Dendritic cell treated with granulocyte-macrophage colony-stimulating factor and Interleukin-4, amounts not matched to agents 40 ng/mL and 50 ng/mL, for 4 days (primary cell): Measurements from ENCODE around the gene SF3B4.

Experiments
- H3K27ac Mint-ChIP-seq: one replicate; pipeline ENCODE4 v1.8.0; 2022; ENCODE audit warnings: mild to moderate bottlenecking, mixed read lengths
- H3K27me3 Mint-ChIP-seq: one replicate; pipeline ENCODE4 v1.8.0; 2022; ENCODE audit warnings: mild to moderate bottlenecking, mixed read lengths
- H3K36me3 Mint-ChIP-seq: one replicate; pipeline ENCODE4 v1.8.0; 2022; ENCODE audit warnings: low read depth, mixed read lengths
- H3K4me1 Mint-ChIP-seq: one replicate; pipeline ENCODE4 v1.8.0; 2022; ENCODE audit warnings: low read depth, mixed read lengths
- H3K4me3 Mint-ChIP-seq: one replicate; pipeline ENCODE4 v1.8.0; 2022; ENCODE audit warnings: mild to moderate bottlenecking, moderate library complexity, mixed read lengths
- H3K9me3 Mint-ChIP-seq: one replicate; pipeline ENCODE4 v1.8.0; 2022; ENCODE audit warnings: mixed read lengths
- intact Hi-C: fragments of 100-400 bp; cut with micrococcal nuclease; formaldehyde crosslinking; loops from one replicate; pipeline ENCODE4 v1.15.0; 2022

The SF3B4 gene

GRCh38 chr1:149925751-149926150 is 1.9 kb downstream of the SF3B4 start:
- Mint-ChIP-seq H3K27me3 (no peaks in the 10 kb centered on the region), H3K36me3 (peaks cover 66% of the 10 kb centered on the region), H3K9me3 (no peaks in the 10 kb centered on the region), H3K4me3 (no peak overlapping the region), H3K27ac (no peak overlapping the region), H3K4me1 (peaks cover 66% of the 10 kb centered on the region)
- intact Hi-C loops = no loop called here

- peaks cover 62% of the 10 kb centered on the region for H3K4me1 Mint-ChIP-seq
- H3K27ac Mint-ChIP-seq = no peak overlapping the region
- H3K4me3 Mint-ChIP-seq = no peak overlapping the region
- intact Hi-C loops = no loop called here
- H3K36me3 Mint-ChIP-seq = peaks cover 66% of the 10 kb centered on the region
- H3K9me3 Mint-ChIP-seq = no peaks in the 10 kb centered on the region
- H3K27me3 Mint-ChIP-seq = no peaks in the 10 kb centered on the region
Measured at GRCh38 chr1:149925345-149925744, 2.3 kb downstream of the SF3B4 start.

- H3K9me3 Mint-ChIP-seq = no peaks in the 10 kb centered on the region
- intact Hi-C loops = no loop called here
- H3K27me3 Mint-ChIP-seq = peaks cover 2% of the 10 kb centered on the region
- H3K27ac Mint-ChIP-seq = no peak overlapping the region
- peaks cover 45% of the 10 kb centered on the region for H3K4me1 Mint-ChIP-seq
- no peak overlapping the region for H3K4me3 Mint-ChIP-seq
- H3K36me3 Mint-ChIP-seq = peaks cover 66% of the 10 kb centered on the region
Measured at GRCh38 chr1:149923626-149924025, 4.0 kb downstream of the SF3B4 start.

GRCh38 chr1:149917571-149918144 is 9.9 kb downstream of the SF3B4 start, which contains the start of gene SV2A:
SV2A (minus strand) TSS chr1:149917844; CDS start chr1:149913840, 4,004 bp downstream.
- Mint-ChIP-seq H3K4me3 (no peak within 1 kb of the TSS), H3K9me3 (no peaks in the 10 kb centered on the region), H3K4me1 (peaks cover 29% of the 10 kb centered on the region), H3K27ac (no peak within 1 kb of the TSS), H3K27me3 (peaks cover 29% of the 10 kb centered on the region), H3K36me3 (peaks cover 12% of the 10 kb centered on the region)
- intact Hi-C loops = no loop called here

- Mint-ChIP-seq H3K27ac (no peak overlapping the region), H3K27me3 (peaks cover 32% of the 10 kb centered on the region), H3K4me1 (peaks cover 29% of the 10 kb centered on the region), H3K36me3 (peaks cover 4% of the 10 kb centered on the region), H3K4me3 (no peak overlapping the region), H3K9me3 (no peaks in the 10 kb centered on the region)
- intact Hi-C loops = no loop called here
Measured at GRCh38 chr1:149916898-149917252, 10.7 kb downstream of the SF3B4 start.

- no peak overlapping the region for H3K27ac Mint-ChIP-seq
- H3K27me3 Mint-ChIP-seq = peaks cover 34% of the 10 kb centered on the region
- H3K36me3 Mint-ChIP-seq = no peaks in the 10 kb centered on the region
- no peak overlapping the region for H3K4me3 Mint-ChIP-seq
- peaks cover 29% of the 10 kb centered on the region for H3K4me1 Mint-ChIP-seq
- intact Hi-C loops = no loop called here
- H3K9me3 Mint-ChIP-seq = no peaks in the 10 kb centered on the region
Measured at GRCh38 chr1:149916193-149916897, 11.3 kb downstream of the SF3B4 start.

GRCh38 chr1:149915429-149916192 is 12.0 kb downstream of the SF3B4 start:
- peaks cover 34% of the 10 kb centered on the region for H3K27me3 Mint-ChIP-seq
- intact Hi-C loops = no loop called here
- H3K36me3 Mint-ChIP-seq = no peaks in the 10 kb centered on the region
- no peak overlapping the region for H3K4me3 Mint-ChIP-seq
- no peak overlapping the region for H3K27ac Mint-ChIP-seq
- H3K4me1 Mint-ChIP-seq = peaks cover 29% of the 10 kb centered on the region
- no peaks in the 10 kb centered on the region for H3K9me3 Mint-ChIP-seq

GRCh38 chr1:149914545-149914944 is 13.1 kb downstream of the SF3B4 start:
- H3K27ac Mint-ChIP-seq = no peak overlapping the region
- intact Hi-C loops = no loop called here
- no peak overlapping the region for H3K4me3 Mint-ChIP-seq
- H3K9me3 Mint-ChIP-seq = no peaks in the 10 kb centered on the region
- H3K27me3 Mint-ChIP-seq = peaks cover 34% of the 10 kb centered on the region
- H3K4me1 Mint-ChIP-seq = peaks cover 29% of the 10 kb centered on the region
- no peaks in the 10 kb centered on the region for H3K36me3 Mint-ChIP-seq

GRCh38 chr1:149906570-149907075 is 21.0 kb downstream of the SF3B4 start:
- no peak overlapping the region for H3K27ac Mint-ChIP-seq
- intact Hi-C loops = no loop called here
- no peaks in the 10 kb centered on the region for H3K9me3 Mint-ChIP-seq
- no peaks in the 10 kb centered on the region for H3K27me3 Mint-ChIP-seq
- H3K36me3 Mint-ChIP-seq = no peaks in the 10 kb centered on the region
- no peaks in the 10 kb centered on the region for H3K4me1 Mint-ChIP-seq
- H3K4me3 Mint-ChIP-seq = no peak overlapping the region

GRCh38 chr1:149903836-149904491 is 23.6 kb downstream of the SF3B4 start:
- H3K27me3 Mint-ChIP-seq = no peaks in the 10 kb centered on the region
- H3K9me3 Mint-ChIP-seq = peaks cover 8% of the 10 kb centered on the region
- no peak overlapping the region for H3K27ac Mint-ChIP-seq
- peaks cover 6% of the 10 kb centered on the region for H3K36me3 Mint-ChIP-seq
- H3K4me1 Mint-ChIP-seq = peaks cover 20% of the 10 kb centered on the region
- no peak overlapping the region for H3K4me3 Mint-ChIP-seq
- intact Hi-C loops = no loop called here

- H3K9me3 Mint-ChIP-seq = peaks cover 11% of the 10 kb centered on the region
- H3K27me3 Mint-ChIP-seq = no peaks in the 10 kb centered on the region
- peaks cover 22% of the 10 kb centered on the region for H3K4me1 Mint-ChIP-seq
- peak within 1 kb of the TSS; percentile 80 for H3K4me3 Mint-ChIP-seq
- intact Hi-C loops = loop anchor here (1.0 kb wide), 2 partner anchors 11 to 28 kb away; partner anchors contain the start of gene SF3B4
- H3K36me3 Mint-ChIP-seq = peaks cover 6% of the 10 kb centered on the region
- peak within 1 kb of the TSS; percentile 88 for H3K27ac Mint-ChIP-seq
Measured at GRCh38 chr1:149899460-149900284, 27.9 kb downstream of the SF3B4 start, which contains the start of gene BOLA1. BOLA1 (plus strand) TSS chr1:149899568; CDS start chr1:149900060, 492 bp downstream.

- intact Hi-C loops = no loop called here
- peaks cover 3% of the 10 kb centered on the region for H3K27me3 Mint-ChIP-seq
- no peak overlapping the region for H3K27ac Mint-ChIP-seq
- H3K4me3 Mint-ChIP-seq = no peak overlapping the region
- H3K9me3 Mint-ChIP-seq = peaks cover 11% of the 10 kb centered on the region
- peaks cover 6% of the 10 kb centered on the region for H3K36me3 Mint-ChIP-seq
- peaks cover 26% of the 10 kb centered on the region for H3K4me1 Mint-ChIP-seq
Measured at GRCh38 chr1:149896575-149896974, 31.0 kb downstream of the SF3B4 start.

GRCh38 chr1:149888999-149889289 is 38.7 kb downstream of the SF3B4 start:
- peaks cover 10% of the 10 kb centered on the region for H3K4me1 Mint-ChIP-seq
- no peak overlapping the region for H3K27ac Mint-ChIP-seq
- intact Hi-C loops = loop anchor here (1.0 to 2.0 kb wide), 2 partner anchors 10 to 72 kb away; partner anchors contain the start of gene BOLA1
- H3K4me3 Mint-ChIP-seq = no peak overlapping the region
- no peaks in the 10 kb centered on the region for H3K27me3 Mint-ChIP-seq
- H3K9me3 Mint-ChIP-seq = no peaks in the 10 kb centered on the region
- H3K36me3 Mint-ChIP-seq = no peaks in the 10 kb centered on the region
